Measurements from ENCODE around the gene FAM124B. TPM values are rescaled to one million over a fixed set of nuclear protein-coding genes. Genes with fewer than 3 reads are reported as not detected.

FAM124B gene
- total RNA-seq, 1 experiment from 2014 or later = 0.83 TPM

- no peak overlapping the region for H3K4me2 ChIP-seq (ENCODE audit: insufficient read depth, insufficient read length, low read length)
- no peaks in the 10 kb centered on the region for H4K20me1 ChIP-seq (ENCODE audit: control insufficient read depth, insufficient read depth, insufficient read length)
- H3K27me3 ChIP-seq (ENCODE audit: insufficient read depth, low read length) = no peaks in the 10 kb centered on the region
- TF ChIP-seq CTCF (conservative IDR thresholded peaks at IDR 0.05) = no peak
- no peak overlapping the region for H4K5ac ChIP-seq (ENCODE audit: insufficient read length, low read depth, low read length)
- H3K79me1 ChIP-seq (ENCODE audit: insufficient read depth, low read depth, low read length, poor library complexity, severe bottlenecking) = no peaks in the 10 kb centered on the region
- H3K23me2 ChIP-seq (ENCODE audit: insufficient read length, low read depth, low read length, poor library complexity, severe bottlenecking) = no peaks in the 10 kb centered on the region
- no peak overlapping the region for H3K27ac ChIP-seq (ENCODE audit: insufficient read length, low read depth, low read length)
- H3K18ac ChIP-seq (ENCODE audit: insufficient read length, low read depth, low read length) = no peak overlapping the region
- H3T11ph ChIP-seq (ENCODE audit: low read length) = no peak overlapping the region
- H2BK120ac ChIP-seq (ENCODE audit: low read depth, low read length, poor library complexity, severe bottlenecking) = no peak overlapping the region
- no peak overlapping the region for H3K4ac ChIP-seq (ENCODE audit: low read depth, low read length)
- no peak overlapping the region for H2AK5ac ChIP-seq (ENCODE audit: insufficient read length, low read length)
- peaks cover 5 to 6% of the 10 kb centered on the region in 2 experiments; a peak in 3 of 4 replicates for H3K4me1 Mint-ChIP-seq
- no peak overlapping the region for H2BK20ac ChIP-seq (ENCODE audit: low read depth, low read length, poor library complexity, severe bottlenecking)
- H2AFZ ChIP-seq (ENCODE audit: low read length) = no peak overlapping the region
- peaks cover 5 to 6% of the 10 kb centered on the region in 2 experiments; a peak in 3 of 5 replicates for H3K9me3 Mint-ChIP-seq
- no peak overlapping the region for H4K8ac ChIP-seq (replicated peaks; ENCODE audit: insufficient read length, low read depth, low read length)
- no peak overlapping the region for H3K9ac ChIP-seq (ENCODE audit: extremely low read depth, insufficient read length, low read length)
- peaks cover 0 to 11% (median 8%) of the 10 kb centered on the region in 3 experiments; a peak in 5 of 7 replicates for H3K36me3 Mint-ChIP-seq (ENCODE audit: insufficient read depth in 1 of 3, low read depth in 3 of 3)
- no peak overlapping the region for H2BK5ac ChIP-seq (ENCODE audit: insufficient read length, low read length)
- H3K23ac ChIP-seq (ENCODE audit: insufficient read length, low read depth, low read length) = no peak overlapping the region
- WGBS (ENCODE audit: extremely low coverage, insufficient read length, low lambda C conversion rate) = no CpG with 5 or more reads among the region's 8 CpGs
- H3K14ac ChIP-seq (ENCODE audit: insufficient read depth, low read length) = no peak overlapping the region
- H4K91ac ChIP-seq (ENCODE audit: insufficient read length, low read depth, low read length) = no peak overlapping the region
- no peaks in the 10 kb centered on the region for H3K9me3 ChIP-seq (ENCODE audit: control insufficient read depth, low read depth, low read length)
- no peak overlapping the region for H2BK12ac ChIP-seq (ENCODE audit: insufficient read length, low read depth, low read length)
- H3K56ac ChIP-seq (ENCODE audit: insufficient read length, low read depth, low read length) = no peak overlapping the region
- no peak overlapping the region for H3K4me3 Mint-ChIP-seq
- H2BK15ac ChIP-seq (ENCODE audit: low read depth, low read length) = no peak overlapping the region
- no peak for DNase-seq
- no peaks in the 10 kb centered on the region for H3K79me2 ChIP-seq (ENCODE audit: insufficient read depth, low read length)
- no peak overlapping the region for H3K27ac Mint-ChIP-seq
- H3K27me3 Mint-ChIP-seq (ENCODE audit: low read depth) = no peaks in the 10 kb centered on the region
- H3K4me1 ChIP-seq (ENCODE audit: insufficient read depth, low read length) = no peaks in the 10 kb centered on the region; the same call in 1 of the 2 replicates
These were observed 1.6 kb downstream of the FAM124B start for GRCh38 chr2:224400174-224400810.
